Mesothelial cell of epicardium (in vitro differentiated cells): ENCODE data around the gene AP2B1. TPM values are rescaled to one million over a fixed set of nuclear protein-coding genes. Genes with fewer than 3 reads are reported as not detected.

Experiments
- DNase-seq, 2 experiments: peaks; one replicate each; pipeline ENCODE4 v3.0.0; 2021; ENCODE audit warnings: low spot score in 2 of 2; ENCODE audit not compliant: unreplicated experiment in 2 of 2
- H3K27ac Mint-ChIP-seq: 2 replicates; pipeline ENCODE4 v1.8.0; 2021; ENCODE audit warnings: mixed read lengths
- H3K27me3 Mint-ChIP-seq: 2 replicates; pipeline ENCODE4 v1.8.0; 2021; ENCODE audit warnings: low read depth, mixed read lengths
- H3K36me3 Mint-ChIP-seq: 2 replicates; pipeline ENCODE4 v1.8.0; 2021; ENCODE audit warnings: mixed read lengths
- H3K4me1 Mint-ChIP-seq: 2 replicates; pipeline ENCODE4 v1.8.0; 2021; ENCODE audit warnings: mixed read lengths
- H3K4me3 Mint-ChIP-seq: 2 replicates; pipeline ENCODE4 v1.8.0; 2021; ENCODE audit warnings: mild to moderate bottlenecking, moderate library complexity, mixed read lengths
- H3K9me3 Mint-ChIP-seq: 2 replicates; pipeline ENCODE4 v1.8.0; 2021; ENCODE audit warnings: mixed read lengths
- total RNA-seq: library from RNA; stranded (reverse); gene quantifications from 3 replicates; pipeline ENCODE4 v1.2.1, GENCODE V29; 2021
- TF ChIP-seq, protein P1 (sequence below): fragments of 200-600 bp; sonication (generic); IDR thresholded peaks from one replicate; pipeline ENCODE4 v1.5.0; 2021; ENCODE audit warnings: antibody characterized with exemption; ENCODE audit not compliant: unreplicated experiment

AP2B1 gene
- total RNA-seq, 1 donor from 2014 or later, result 155 TPM

DNA sequence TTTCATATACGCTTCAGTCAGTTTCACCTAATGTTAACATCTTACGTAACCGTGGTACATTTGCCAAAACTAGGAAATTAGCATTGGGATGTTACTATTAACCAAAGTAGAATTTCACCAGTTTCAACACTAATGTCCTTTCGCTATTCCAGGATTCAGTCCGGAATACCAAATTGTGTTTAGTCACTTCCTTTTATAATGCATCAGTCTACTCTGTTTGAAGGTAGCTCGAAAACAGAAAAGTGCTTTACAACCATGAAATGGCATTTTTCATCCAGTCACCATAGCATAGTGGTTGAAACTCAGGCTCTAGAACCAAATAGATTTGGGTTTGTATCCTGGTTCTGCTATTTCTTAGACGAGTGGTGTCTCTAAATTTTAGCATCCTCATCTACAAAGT lies 29.4 kb downstream of the AP2B1 start:
- Mint-ChIP-seq H3K4me1 (peaks cover 17% of the 10 kb centered on the region), H3K36me3 (peaks cover 5% of the 10 kb centered on the region), H3K4me3 (no peak overlapping the region), H3K27me3 (no peaks in the 10 kb centered on the region), H3K9me3 (no peaks in the 10 kb centered on the region), H3K27ac (no peak overlapping the region)
- DNase-seq, result no peak
- TF ChIP-seq, protein P1, sequence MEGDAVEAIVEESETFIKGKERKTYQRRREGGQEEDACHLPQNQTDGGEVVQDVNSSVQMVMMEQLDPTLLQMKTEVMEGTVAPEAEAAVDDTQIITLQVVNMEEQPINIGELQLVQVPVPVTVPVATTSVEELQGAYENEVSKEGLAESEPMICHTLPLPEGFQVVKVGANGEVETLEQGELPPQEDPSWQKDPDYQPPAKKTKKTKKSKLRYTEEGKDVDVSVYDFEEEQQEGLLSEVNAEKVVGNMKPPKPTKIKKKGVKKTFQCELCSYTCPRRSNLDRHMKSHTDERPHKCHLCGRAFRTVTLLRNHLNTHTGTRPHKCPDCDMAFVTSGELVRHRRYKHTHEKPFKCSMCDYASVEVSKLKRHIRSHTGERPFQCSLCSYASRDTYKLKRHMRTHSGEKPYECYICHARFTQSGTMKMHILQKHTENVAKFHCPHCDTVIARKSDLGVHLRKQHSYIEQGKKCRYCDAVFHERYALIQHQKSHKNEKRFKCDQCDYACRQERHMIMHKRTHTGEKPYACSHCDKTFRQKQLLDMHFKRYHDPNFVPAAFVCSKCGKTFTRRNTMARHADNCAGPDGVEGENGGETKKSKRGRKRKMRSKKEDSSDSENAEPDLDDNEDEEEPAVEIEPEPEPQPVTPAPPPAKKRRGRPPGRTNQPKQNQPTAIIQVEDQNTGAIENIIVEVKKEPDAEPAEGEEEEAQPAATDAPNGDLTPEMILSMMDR, result no peak

DNA sequence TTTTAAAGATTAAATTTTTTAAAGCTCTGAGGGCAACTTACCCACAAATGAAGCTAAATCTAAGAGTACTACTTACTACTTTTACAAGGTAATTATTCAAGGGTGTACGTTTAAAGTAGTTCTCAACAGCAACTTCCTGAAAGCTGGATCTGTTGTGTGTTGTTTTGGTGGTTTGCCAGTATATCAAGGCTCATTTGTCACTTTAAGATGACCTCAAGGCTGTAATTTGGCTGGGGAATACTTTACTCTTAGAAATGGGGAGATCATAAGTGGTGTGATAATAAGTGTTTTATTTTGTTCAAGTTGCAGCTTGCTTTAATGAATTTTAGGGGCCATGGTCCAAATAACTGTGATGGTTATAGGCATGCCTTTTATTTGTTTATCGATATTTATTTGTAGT lies 30.4 kb downstream of the AP2B1 start:
- TF ChIP-seq, protein P1, result no peak
- Mint-ChIP-seq H3K27me3 (no peaks in the 10 kb centered on the region), H3K4me3 (no peak overlapping the region), H3K4me1 (peaks cover 17% of the 10 kb centered on the region), H3K27ac (no peak overlapping the region), H3K36me3 (no peaks in the 10 kb centered on the region), H3K9me3 (no peaks in the 10 kb centered on the region)
- no peak for DNase-seq

DNA sequence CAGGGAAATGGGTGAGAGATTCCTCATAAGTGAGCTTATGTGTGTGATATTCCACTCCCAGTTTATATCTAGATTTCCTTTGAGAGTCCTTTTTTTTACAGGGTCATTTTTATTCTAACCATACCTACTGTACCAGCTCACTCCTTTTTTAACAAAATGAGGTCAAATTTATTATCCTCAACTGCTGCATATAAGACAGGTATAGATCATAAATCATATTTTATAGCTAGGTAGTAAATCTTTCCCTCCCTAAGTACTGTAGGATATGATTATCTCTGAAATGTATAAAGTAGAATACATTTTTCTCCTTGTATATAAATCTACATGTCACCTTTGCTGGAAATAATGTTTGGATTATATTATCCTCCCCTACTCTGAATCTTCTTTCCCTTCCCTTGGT lies 31.5 kb downstream of the AP2B1 start:
- no peaks in the 10 kb centered on the region for H3K9me3 Mint-ChIP-seq
- peaks cover 17% of the 10 kb centered on the region for H3K4me1 Mint-ChIP-seq
- H3K36me3 Mint-ChIP-seq, result peaks cover under 1% of the 10 kb centered on the region
- no peak overlapping the region for H3K4me3 Mint-ChIP-seq
- TF ChIP-seq, protein P1, result no peak
- no peak for DNase-seq
- H3K27ac Mint-ChIP-seq, result no peak overlapping the region
- H3K27me3 Mint-ChIP-seq, result no peaks in the 10 kb centered on the region

DNA sequence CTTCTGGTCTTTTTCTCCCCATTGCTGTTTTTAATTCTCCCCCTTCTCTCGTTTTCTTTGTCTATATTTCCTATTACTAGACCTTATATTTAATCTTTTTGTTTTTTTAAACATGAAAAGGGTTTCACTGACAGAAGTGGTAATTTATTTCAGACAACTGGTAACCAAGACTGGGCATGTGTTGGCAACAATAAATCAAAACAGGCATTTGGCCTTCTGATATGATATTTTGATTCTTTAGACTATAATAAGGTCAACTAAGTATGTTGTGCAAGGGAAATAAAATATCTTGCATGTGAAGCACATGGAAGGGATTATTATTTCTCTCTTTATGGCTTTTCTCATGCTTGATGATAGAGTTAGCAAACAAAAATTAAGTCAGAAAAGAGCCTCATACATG lies 34.6 kb downstream of the AP2B1 start:
- H3K27ac Mint-ChIP-seq, result no peak overlapping the region
- peaks cover 14% of the 10 kb centered on the region for H3K36me3 Mint-ChIP-seq
- H3K9me3 Mint-ChIP-seq, result no peaks in the 10 kb centered on the region
- H3K4me3 Mint-ChIP-seq, result no peak overlapping the region
- no peak for DNase-seq
- H3K27me3 Mint-ChIP-seq, result no peaks in the 10 kb centered on the region
- TF ChIP-seq, protein P1, result no peak
- H3K4me1 Mint-ChIP-seq, result peaks cover 17% of the 10 kb centered on the region

DNA sequence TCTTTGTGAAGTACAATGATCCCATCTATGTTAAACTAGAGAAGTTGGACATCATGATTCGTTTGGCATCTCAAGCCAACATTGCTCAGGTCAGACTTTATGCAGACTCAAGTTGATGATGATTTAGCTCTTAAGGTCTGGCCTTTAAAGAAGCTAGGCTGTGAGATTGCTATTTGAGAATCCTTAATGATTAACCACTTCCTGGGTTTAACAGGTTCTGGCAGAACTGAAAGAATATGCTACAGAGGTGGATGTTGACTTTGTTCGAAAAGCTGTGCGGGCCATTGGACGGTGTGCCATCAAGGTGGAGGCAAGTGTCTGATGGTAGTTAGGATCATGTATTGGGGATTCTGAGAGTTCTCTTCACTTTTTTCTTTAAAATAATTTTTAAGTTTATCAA lies 40.3 kb downstream of the AP2B1 start:
- H3K9me3 Mint-ChIP-seq, result no peaks in the 10 kb centered on the region
- TF ChIP-seq, protein P1, result no peak
- H3K36me3 Mint-ChIP-seq, result peaks cover 30% of the 10 kb centered on the region
- no peak overlapping the region for H3K4me3 Mint-ChIP-seq
- no peaks in the 10 kb centered on the region for H3K27me3 Mint-ChIP-seq
- H3K27ac Mint-ChIP-seq, result no peak overlapping the region
- peaks cover 2% of the 10 kb centered on the region for H3K4me1 Mint-ChIP-seq
- DNase-seq, result no peak

DNA sequence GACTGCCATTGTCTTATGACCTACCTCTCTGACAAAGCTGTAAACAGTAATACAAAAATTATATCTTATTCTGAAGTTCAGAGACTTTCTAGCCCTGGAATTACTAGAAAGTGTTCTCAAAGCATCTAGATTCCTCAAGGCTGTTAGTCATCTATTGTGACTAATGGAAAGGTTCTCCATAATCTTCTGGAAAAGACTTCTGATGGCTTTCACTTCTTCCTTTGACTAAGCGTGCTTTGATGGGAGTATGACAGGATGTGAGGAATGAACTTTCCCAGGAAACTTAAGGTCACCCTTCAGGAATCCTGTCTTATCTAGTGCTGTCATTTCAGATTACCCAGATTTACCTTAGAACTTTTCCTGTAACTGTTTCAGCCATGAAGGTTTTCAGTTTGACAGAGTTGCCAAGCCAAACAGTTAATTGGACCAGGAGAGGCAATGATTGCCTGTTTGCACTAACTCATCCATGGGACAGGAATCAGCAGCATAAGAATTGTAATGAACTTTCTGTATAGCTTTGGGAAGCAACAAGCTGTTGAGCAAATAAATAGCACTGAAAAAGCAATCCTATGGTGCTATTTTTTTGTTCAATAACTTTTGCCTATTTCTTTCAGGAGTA lies 43.5 kb downstream of the AP2B1 start:
- TF ChIP-seq, protein P1, result no peak
- DNase-seq, result no peak
- no peak overlapping the region for H3K27ac Mint-ChIP-seq
- peaks cover 21% of the 10 kb centered on the region for H3K36me3 Mint-ChIP-seq
- no peaks in the 10 kb centered on the region for H3K9me3 Mint-ChIP-seq
- no peaks in the 10 kb centered on the region for H3K27me3 Mint-ChIP-seq
- peaks cover 2% of the 10 kb centered on the region for H3K4me1 Mint-ChIP-seq
- no peak overlapping the region for H3K4me3 Mint-ChIP-seq
